Heart left ventricle (tissue), 16 donors: ENCODE results near the gene C2CD4C. TPM values are rescaled to one million over a fixed set of nuclear protein-coding genes. Genes with fewer than 3 reads are reported as not detected.
"Not testable (repeated sequence)": the region's sequence is repeated elsewhere in the genome, so short reads cannot be mapped to it uniquely, and the experiment has no call there.

Source experiments
- ATAC-seq, 4 donors: fragments of 200-7000 bp; cut with Tn5 transposase; one replicate each; pipeline ENCODE4 v1.9.1; 2020 to 2022; ENCODE audit warnings: moderate library complexity in 4 of 4, mild to moderate bottlenecking in 3 of 4, moderate number of reproducible peaks in 1 of 4
- DNase-seq, 5 donors: peaks; one replicate each; pipeline ENCODE4 v3.0.0-alpha.2; 2020
- H3K27ac ChIP-seq, 12 donors: fragments of 200-600 bp; sonication (generic) in 4 of 12; one replicate each; pipeline versions ENCODE4 v1.5.0 to v1.8.0; 2016 to 2022; ENCODE audit warnings: mild to moderate bottlenecking in 2 of 12
- H3K27me3 ChIP-seq, 9 donors: fragments of 200-600 bp; sonication (generic) in 2 of 9; one replicate each; pipeline versions ENCODE4 v1.5.1 to v1.8.0; 2016 to 2022; ENCODE audit warnings: mild to moderate bottlenecking in 3 of 9
- H3K36me3 ChIP-seq, 9 donors: fragments of 200-600 bp; sonication (generic) in 2 of 9; one replicate each; pipeline versions ENCODE4 v1.5.0 to v1.8.0; 2018 to 2022; ENCODE audit warnings: mild to moderate bottlenecking in 2 of 9
- H3K4me1 ChIP-seq, 12 donors: fragments of 200-600 bp; sonication (generic) in 4 of 12; one replicate each; pipeline versions ENCODE4 v1.5.0 to v1.8.0; 2016 to 2022; ENCODE audit warnings: mild to moderate bottlenecking in 3 of 12
- H3K4me3 ChIP-seq, 12 donors: fragments of 200-600 bp; sonication (generic) in 4 of 12; one replicate each; pipeline versions ENCODE4 v1.5.0 to v1.8.0; 2017 to 2022; ENCODE audit warnings: mild to moderate bottlenecking in 9 of 12, moderate library complexity in 4 of 12
- H3K9me3 ChIP-seq, 12 donors: fragments of 200-600 bp; sonication (generic) in 4 of 12; one replicate each; pipeline versions ENCODE4 v1.5.0 to v1.8.0; 2016 to 2022; ENCODE audit warnings: mild to moderate bottlenecking in 1 of 12
- POLR2A ChIP-seq, 2 donors: fragments of 450-650 bp; IDR thresholded peaks; one replicate each; pipeline ENCODE4 v1.6.1; 2017; ENCODE audit warnings: antibody characterized with exemption in 2 of 2, mild to moderate bottlenecking in 2 of 2, moderate library complexity in 2 of 2
- WGBS, 4 donors: extraction: QIAGEN DNeasy Blood & Tissue Kit in 2 of 4; methylation state at CpG; one replicate each; pipeline versions ENCODE4 v1.1.5 to v1.1.7; 2013 to 2018; 5-methylcytosine and 5-hydroxymethylcytosine counted together
- intact Hi-C, 10 donors: fragments of 100-400 bp; cut with DNase I; formaldehyde crosslinking; loops; one replicate each; pipeline versions ENCODE4 v1.11.1 to v1.14.2; 2022
- polyA plus RNA-seq, 2 donors: library from polyadenylated mRNA; stranded (reverse); fragments of 200-250 nt; gene quantifications; one replicate each; pipeline ENCODE4 v1.2.3, GENCODE V29; 2013
- total RNA-seq, 9 donors: library from RNA; depleted of rRNA in 2 of 9; stranded (reverse); fragments of >200 nt in 2 of 9; fragmentation: NEBNext Ultra II Directional in 3 of 9; extraction: Animal tissue kit (Norgen Biotek cat#: 25700) in 3 of 9; gene quantifications; one replicate each; pipeline versions ENCODE4 v1.1.0 to v1.2.4, GENCODE V29; 2016 to 2023
- TF ChIP-seq, protein P1 (sequence below), 12 donors: fragments of 200-600 bp; sonication (generic) in 4 of 12; IDR thresholded peaks; one replicate each; pipeline versions ENCODE4 v1.5.0 to v1.8.0; 2018 to 2022; ENCODE audit warnings: antibody characterized with exemption in 12 of 12, mild to moderate bottlenecking in 5 of 12
- donor health status: ischemic (EF 13 %, LVEDD 7.1; RV severe dilation, severe dysfunction).
- donor health status: healthy with polysubstance abuse.
- donor health status: DM: no; HTN: yes; CAD: no.
- donor health status: DM: no; HTN: no; CAD: no.
- donor health status: ischemic (EF 25% LVEDD 6.9; RV normal size, moderate dysfunction).
- donor health status: ischemic (EF 25% LVEDD 5.7; RV mildly dilated, moderate dysfunction).
- donor health status: healthy.
- donor health status: DM: yes; HTN: yes; CAD: no.
- donor health status: ischemic (EF 35%, LVEDD 5.7; RV mildly dilated, moderate dysfunction).
- donor health status: nonischemic (EF 11% LVEDD 7.7; RV severe dilation, severe dysfunction).
- donor health status: DM: yes; HTN: yes; CAD: no.
- donor health status: PGD.
- donor health status: ischemic (EF 29% LVEDD 5.4; RV normal size, mild dysfunction).
- donor health status: nonischemic (EF 23%, LVEDD 6.1; RV moderate dilation, normal function).

The C2CD4C gene
- total and polyA plus RNA-seq, 11 donors: 0.12 to 2.2 (median 1.3) TPM

DNA sequence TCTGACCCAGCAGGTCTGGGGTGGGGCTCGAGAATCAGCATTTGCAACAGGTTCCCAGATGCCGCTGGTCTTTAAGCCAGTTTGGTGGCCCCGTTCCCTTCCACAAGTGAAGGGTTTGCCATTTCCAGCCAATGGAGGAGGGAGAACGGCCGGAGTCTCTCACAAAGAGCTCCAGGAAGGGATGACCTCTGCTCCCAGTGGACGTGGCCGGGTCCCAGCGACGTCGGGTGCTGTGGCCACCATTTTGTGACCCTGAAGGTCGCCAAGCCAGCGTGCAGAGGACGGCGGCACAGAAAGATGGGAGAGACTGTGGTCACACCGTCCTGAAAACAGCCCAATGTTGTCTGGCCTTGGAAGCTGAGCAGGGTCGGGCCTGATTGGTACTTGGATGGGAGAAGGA lies 43.9 kb upstream of the C2CD4C start:
- no peak for ATAC-seq
- no peaks in the 10 kb centered on the region for H3K36me3 ChIP-seq
- H3K9me3 ChIP-seq: no peaks in the 10 kb centered on the region
- DNase-seq: no peak
- no peak overlapping the region for H3K4me3 ChIP-seq
- peaks cover 0 to 8% (median 5%) of the 10 kb centered on the region in 12 donors for H3K4me1 ChIP-seq
- no peaks in the 10 kb centered on the region for H3K27me3 ChIP-seq
- TF ChIP-seq, protein P1, sequence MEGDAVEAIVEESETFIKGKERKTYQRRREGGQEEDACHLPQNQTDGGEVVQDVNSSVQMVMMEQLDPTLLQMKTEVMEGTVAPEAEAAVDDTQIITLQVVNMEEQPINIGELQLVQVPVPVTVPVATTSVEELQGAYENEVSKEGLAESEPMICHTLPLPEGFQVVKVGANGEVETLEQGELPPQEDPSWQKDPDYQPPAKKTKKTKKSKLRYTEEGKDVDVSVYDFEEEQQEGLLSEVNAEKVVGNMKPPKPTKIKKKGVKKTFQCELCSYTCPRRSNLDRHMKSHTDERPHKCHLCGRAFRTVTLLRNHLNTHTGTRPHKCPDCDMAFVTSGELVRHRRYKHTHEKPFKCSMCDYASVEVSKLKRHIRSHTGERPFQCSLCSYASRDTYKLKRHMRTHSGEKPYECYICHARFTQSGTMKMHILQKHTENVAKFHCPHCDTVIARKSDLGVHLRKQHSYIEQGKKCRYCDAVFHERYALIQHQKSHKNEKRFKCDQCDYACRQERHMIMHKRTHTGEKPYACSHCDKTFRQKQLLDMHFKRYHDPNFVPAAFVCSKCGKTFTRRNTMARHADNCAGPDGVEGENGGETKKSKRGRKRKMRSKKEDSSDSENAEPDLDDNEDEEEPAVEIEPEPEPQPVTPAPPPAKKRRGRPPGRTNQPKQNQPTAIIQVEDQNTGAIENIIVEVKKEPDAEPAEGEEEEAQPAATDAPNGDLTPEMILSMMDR (IDR thresholded peaks at IDR 0.05): no peak
- 93 to 94% (median 94%) methylated on average over 13 to 16 of the region's 16 CpGs for WGBS, 4 donors
- no peak overlapping the region for H3K27ac ChIP-seq
- intact Hi-C loops: no loop called here

DNA sequence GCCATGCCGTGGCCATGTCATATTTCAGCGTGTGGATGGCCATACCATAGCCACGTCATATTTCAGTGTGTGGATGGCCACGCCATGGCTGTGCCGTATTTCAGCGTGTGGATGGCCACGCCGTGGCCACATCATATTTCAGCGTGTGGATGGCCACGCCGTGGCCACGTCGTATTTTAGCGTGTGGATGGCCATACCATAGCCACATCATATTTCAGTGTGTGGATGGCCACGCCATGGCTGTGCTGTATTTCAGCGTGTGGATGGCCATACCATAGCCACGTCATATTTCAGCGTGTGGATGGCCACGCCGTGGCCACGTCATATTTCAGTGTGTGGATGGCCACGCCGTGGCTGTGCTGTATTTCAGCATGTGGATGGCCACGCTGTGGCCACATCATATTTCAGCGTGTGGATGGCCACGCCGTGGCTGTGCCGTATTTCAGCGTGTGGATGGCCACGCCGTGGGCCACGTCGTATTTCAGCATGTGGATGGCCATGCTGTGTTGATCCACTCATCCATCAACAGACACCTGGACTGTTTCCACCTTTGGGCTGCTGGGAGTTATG lies 42.0 kb upstream of the C2CD4C start:
- H3K27me3 ChIP-seq, H3K9me3 ChIP-seq, intact Hi-C loops, H3K36me3 ChIP-seq, H3K4me3 ChIP-seq, ATAC-seq, H3K27ac ChIP-seq, DNase-seq: not testable (repeated sequence)
- H3K4me1 ChIP-seq: peaks cover 0 to 14% (median 11%) of the 10 kb centered on the region in 12 donors
- WGBS, 4 donors: 93 to 98% (median 94%) methylated on average over 33 of the region's 33 CpGs

DNA sequence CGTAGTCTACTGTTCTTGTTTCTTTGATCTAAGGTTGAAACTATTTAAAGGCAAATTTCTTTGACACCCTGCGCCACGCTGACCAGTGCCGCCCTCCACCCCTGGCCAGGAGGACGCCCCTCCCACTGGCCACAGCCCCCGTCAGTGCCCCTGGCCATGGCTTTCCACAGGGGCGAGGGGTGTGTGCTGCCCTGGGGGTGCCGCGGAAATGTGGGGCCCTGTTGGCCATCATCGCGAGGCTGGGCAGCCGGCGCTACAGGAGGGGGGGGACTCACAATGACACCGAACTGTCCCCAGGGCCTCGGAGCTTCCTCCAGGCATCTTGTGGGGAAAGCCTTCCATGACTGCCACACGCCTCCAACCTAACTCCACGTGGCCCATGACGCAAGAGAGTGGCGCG lies 41.0 kb upstream of the C2CD4C start:
- DNase-seq (no peak), ATAC-seq (no peak)
- TF ChIP-seq, protein P1 (IDR thresholded peaks at IDR 0.05): no peak
- no peak for TF ChIP-seq POLR2A (IDR thresholded peaks at IDR 0.05)
- H3K36me3 ChIP-seq: no peaks in the 10 kb centered on the region
- WGBS, 4 donors: 92 to 96% (median 95%) methylated on average over 20 of the region's 20 CpGs
- intact Hi-C loops: no loop called here
- H3K4me1 ChIP-seq: peaks cover 0 to 14% (median 11%) of the 10 kb centered on the region in 12 donors
- no peak overlapping the region for H3K27ac ChIP-seq
- no peaks in the 10 kb centered on the region for H3K27me3 ChIP-seq
- no peaks in the 10 kb centered on the region for H3K9me3 ChIP-seq
- H3K4me3 ChIP-seq: no peak overlapping the region

DNA sequence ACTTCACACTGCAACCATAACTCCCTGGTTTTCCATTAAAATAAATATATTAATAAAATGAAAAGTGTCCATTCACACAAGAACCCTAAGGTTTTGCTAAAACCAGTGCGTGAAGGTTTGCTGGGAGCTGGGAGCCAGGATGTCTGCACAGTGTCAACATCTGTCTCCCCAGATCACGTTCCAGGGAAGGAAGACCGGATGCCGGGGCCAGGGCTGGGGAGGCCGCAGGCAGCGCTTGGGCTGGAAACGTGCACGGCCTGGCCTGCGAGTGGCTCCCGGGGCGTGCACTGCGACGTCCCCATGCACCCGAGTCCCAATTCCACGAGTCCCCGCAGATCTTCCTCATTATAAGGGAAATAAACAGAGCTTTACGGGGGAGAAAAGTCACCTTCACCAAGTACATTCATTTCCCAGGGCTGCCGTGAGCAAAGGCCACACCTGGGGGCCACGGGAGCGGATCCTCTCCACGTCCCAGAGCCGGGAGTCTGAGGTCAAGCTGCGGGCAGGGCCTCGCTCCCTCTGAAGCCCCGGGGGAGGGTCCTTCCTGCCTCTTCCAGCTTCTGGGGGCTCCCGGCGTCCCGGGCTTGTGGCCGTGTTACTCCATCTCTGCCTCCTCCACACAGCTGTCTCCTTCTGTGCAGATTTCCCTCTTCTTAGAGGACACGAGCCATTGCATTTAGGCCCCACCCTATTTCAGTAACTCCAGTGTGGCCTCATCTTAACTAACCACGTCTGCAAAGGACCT lies 39.0 kb upstream of the C2CD4C start:
- Histone ChIP-seq H3K36me3 (no peaks in the 10 kb centered on the region), H3K27me3 (no peaks in the 10 kb centered on the region), H3K27ac (peak overlapping the region in 8 of 12 donors; percentile 4 to 75 (median 37)), H3K9me3 (no peaks in the 10 kb centered on the region), H3K4me1 (peaks cover 0 to 14% (median 11%) of the 10 kb centered on the region in 12 donors), H3K4me3 (no peak overlapping the region)
- ATAC-seq (peak; percentile 27 to 84 (median 70)), DNase-seq (peak in 2 of 5 donors; percentile 47 to 56)
- TF ChIP-seq POLR2A (IDR thresholded peaks at IDR 0.05): no peak
- WGBS, 4 donors: 24 to 39% (median 33%) methylated on average over 31 of the region's 31 CpGs
- intact Hi-C loops: no loop called here

DNA sequence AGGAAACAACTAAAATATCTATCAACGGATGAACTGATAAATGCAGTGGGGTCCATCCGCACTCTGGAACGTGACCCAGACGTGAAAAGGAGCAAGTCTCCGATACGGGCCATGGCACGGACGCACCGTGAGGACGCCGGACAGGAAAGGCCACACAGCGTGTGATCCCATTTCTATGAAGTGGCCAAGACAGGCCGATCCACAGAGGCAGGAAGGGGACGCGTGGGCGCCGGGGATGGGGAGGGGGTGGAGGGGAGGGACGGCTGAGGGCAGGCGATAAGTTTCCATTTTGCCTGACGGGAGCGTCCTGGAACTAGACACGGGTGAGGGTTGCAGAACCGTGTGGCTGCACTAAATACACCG lies 38.1 kb upstream of the C2CD4C start:
- Histone ChIP-seq H3K27ac (peak overlapping the region in 2 of 12 donors; percentile 35 to 42), H3K9me3 (no peaks in the 10 kb centered on the region), H3K27me3 (no peaks in the 10 kb centered on the region), H3K36me3 (no peaks in the 10 kb centered on the region), H3K4me1 (peaks cover 0 to 14% (median 11%) of the 10 kb centered on the region in 12 donors), H3K4me3 (no peak overlapping the region)
- intact Hi-C loops: no loop called here
- DNase-seq (no peak), ATAC-seq (peak in 2 of 4 donors; percentile 31 to 67)
- TF ChIP-seq, protein P1 (IDR thresholded peaks at IDR 0.05): no peak
- TF ChIP-seq POLR2A (IDR thresholded peaks at IDR 0.05): no peak
- 64 to 81% (median 75%) methylated on average over 24 of the region's 24 CpGs for WGBS, 4 donors
